ENCODE data around the gene BORCS5. TPM values are rescaled to one million over a fixed set of nuclear protein-coding genes. Genes with fewer than 3 reads are reported as not detected.
"Not testable (repeated sequence)": the region's sequence is repeated elsewhere in the genome, so short reads cannot be mapped to it uniquely, and the experiment has no call there.

The BORCS5 gene
- 6.9 and 10.6 TPM in 2 replicates for total RNA-seq

GRCh38 chr12:12356896-12357718 is at the start of gene BORCS5:
TSS of gene BORCS5 (plus strand) at chr12:12357078. CDS start at chr12:12357452, 374 bp downstream.
- TF ChIP-seq, protein P1, sequence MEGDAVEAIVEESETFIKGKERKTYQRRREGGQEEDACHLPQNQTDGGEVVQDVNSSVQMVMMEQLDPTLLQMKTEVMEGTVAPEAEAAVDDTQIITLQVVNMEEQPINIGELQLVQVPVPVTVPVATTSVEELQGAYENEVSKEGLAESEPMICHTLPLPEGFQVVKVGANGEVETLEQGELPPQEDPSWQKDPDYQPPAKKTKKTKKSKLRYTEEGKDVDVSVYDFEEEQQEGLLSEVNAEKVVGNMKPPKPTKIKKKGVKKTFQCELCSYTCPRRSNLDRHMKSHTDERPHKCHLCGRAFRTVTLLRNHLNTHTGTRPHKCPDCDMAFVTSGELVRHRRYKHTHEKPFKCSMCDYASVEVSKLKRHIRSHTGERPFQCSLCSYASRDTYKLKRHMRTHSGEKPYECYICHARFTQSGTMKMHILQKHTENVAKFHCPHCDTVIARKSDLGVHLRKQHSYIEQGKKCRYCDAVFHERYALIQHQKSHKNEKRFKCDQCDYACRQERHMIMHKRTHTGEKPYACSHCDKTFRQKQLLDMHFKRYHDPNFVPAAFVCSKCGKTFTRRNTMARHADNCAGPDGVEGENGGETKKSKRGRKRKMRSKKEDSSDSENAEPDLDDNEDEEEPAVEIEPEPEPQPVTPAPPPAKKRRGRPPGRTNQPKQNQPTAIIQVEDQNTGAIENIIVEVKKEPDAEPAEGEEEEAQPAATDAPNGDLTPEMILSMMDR (IDR thresholded peaks at IDR 0.05; ENCODE audit: insufficient read depth, low read depth, low read length), result peak; percentile 12
- DNase-seq (ENCODE audit: low read depth), result peak; percentile 91
- H3K4me3 ChIP-seq (ENCODE audit: low read depth, low read length), result peak within 1 kb of the TSS; percentile 91

GRCh38 chr12:12310695-12311094 is 46.2 kb upstream of the BORCS5 start:
- H3K4me3 ChIP-seq (ENCODE audit: low read depth, low read length); DNase-seq (ENCODE audit: low read depth): not testable (repeated sequence)

DNA sequence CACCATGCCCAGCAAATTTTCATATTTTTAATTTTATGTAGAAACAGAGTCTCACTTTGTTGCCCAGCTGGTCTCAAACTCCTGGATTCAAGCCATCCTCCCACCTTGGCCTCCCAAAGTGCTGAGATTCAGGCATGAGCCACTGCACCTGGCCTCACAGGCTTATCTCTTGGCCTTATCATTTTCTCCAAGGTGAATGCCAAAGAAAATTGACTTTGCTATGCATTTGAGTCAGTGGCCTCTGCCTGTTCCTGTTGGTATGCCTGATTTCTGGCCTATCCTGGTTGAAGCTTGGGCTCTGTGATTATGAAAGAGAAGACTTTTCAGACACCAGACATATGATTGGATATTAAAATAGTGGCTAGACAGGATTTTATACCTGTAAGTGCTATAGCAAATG is 41.0 kb upstream of the BORCS5 start:
- no peak for DNase-seq (ENCODE audit: low read depth)
- TF ChIP-seq, protein P1 (IDR thresholded peaks at IDR 0.05; ENCODE audit: insufficient read depth, low read depth, low read length), result no peak

GRCh38 chr12:12319451-12320183 is 37.3 kb upstream of the BORCS5 start:
- H3K4me3 ChIP-seq (ENCODE audit: low read depth, low read length), result no peak overlapping the region
- TF ChIP-seq, protein P1 (IDR thresholded peaks at IDR 0.05; ENCODE audit: insufficient read depth, low read depth, low read length), result no peak
- peak; percentile 11 for DNase-seq (ENCODE audit: low read depth)

More for the DNA sequence above, 41.0 kb upstream of the BORCS5 start:
- H3K4me3 ChIP-seq (ENCODE audit: low read depth, low read length), result no peak overlapping the region

GRCh38 chr12:12323118-12323517 is 33.8 kb upstream of the BORCS5 start:
- TF ChIP-seq, protein P1 (IDR thresholded peaks at IDR 0.05; ENCODE audit: insufficient read depth, low read depth, low read length), result no peak
- no peak for DNase-seq (ENCODE audit: low read depth)
- H3K4me3 ChIP-seq (ENCODE audit: low read depth, low read length), result no peak overlapping the region

DNA sequence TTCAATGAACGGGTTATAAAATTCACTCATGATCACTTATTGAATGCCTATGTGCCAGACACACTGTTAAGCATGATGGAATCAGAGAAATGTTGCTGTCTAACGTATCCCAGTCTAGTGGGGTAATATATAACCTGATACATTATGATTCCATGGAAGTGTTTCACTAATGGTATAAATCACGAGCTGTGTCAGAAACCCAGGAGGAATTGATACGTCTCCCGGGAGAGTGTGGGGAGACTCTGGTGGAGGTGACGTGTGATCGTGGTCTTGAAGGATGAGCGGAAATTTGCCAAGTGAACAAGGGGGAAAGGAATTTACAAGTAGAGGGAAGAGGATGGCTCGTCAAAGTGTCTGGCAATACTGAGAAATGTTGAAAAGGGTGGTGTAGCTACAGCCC is 33.3 kb upstream of the BORCS5 start:
- no peak overlapping the region for H3K4me3 ChIP-seq (ENCODE audit: low read depth, low read length)
- DNase-seq (ENCODE audit: low read depth), result no peak
- TF ChIP-seq, protein P1 (IDR thresholded peaks at IDR 0.05; ENCODE audit: insufficient read depth, low read depth, low read length), result no peak

- no peak overlapping the region for H3K4me3 ChIP-seq (ENCODE audit: low read depth, low read length)
- TF ChIP-seq, protein P1 (IDR thresholded peaks at IDR 0.05; ENCODE audit: insufficient read depth, low read depth, low read length), result no peak
- no peak for DNase-seq (ENCODE audit: low read depth)
Observed at GRCh38 chr12:12326262-12326661, 30.6 kb upstream of the BORCS5 start.

Data from fibroblast of villous mesenchyme (primary cell).